H9 (cell line): ENCODE measurements around the gene MRPL55. TPM values are rescaled to one million over a fixed set of nuclear protein-coding genes. Genes with fewer than 3 reads are reported as not detected.

ENCODE experiments used
- DNase-seq: peaks from one replicate; pipeline ENCODE4 v3.0.0-alpha.2; 2017
- H2AFZ ChIP-seq: one replicate; pipeline ENCODE4 v1.6.1; 2013; ENCODE audit warnings: mild to moderate bottlenecking, low read length, control low read depth, moderate library complexity
- H2AK5ac ChIP-seq: 2 replicates; pipeline ENCODE4 v1.6.1; 2013; ENCODE audit warnings: low read length, control low read depth, mixed read lengths; ENCODE audit not compliant: insufficient read length
- H2BK120ac ChIP-seq: one replicate; pipeline ENCODE4 v1.6.1; 2013; ENCODE audit warnings: low read depth, mild to moderate bottlenecking, low read length, control low read depth, inconsistent platforms; ENCODE audit not compliant: poor library complexity, severe bottlenecking
- H2BK12ac ChIP-seq: 2 replicates; pipeline ENCODE4 v1.6.1; 2013; ENCODE audit warnings: low read length, control low read depth, mixed read lengths, low read depth; ENCODE audit not compliant: insufficient read length
- H2BK15ac ChIP-seq: 2 replicates; pipeline ENCODE4 v1.6.1; 2013; ENCODE audit warnings: low read depth, low read length, control low read depth
- H2BK20ac ChIP-seq: one replicate; pipeline ENCODE4 v1.6.1; 2013; ENCODE audit warnings: low read depth, mild to moderate bottlenecking, low read length, control low read depth, inconsistent platforms; ENCODE audit not compliant: poor library complexity, severe bottlenecking
- H2BK5ac ChIP-seq: 2 replicates; pipeline ENCODE4 v1.6.1; 2013; ENCODE audit warnings: low read length, control low read depth, mixed read lengths; ENCODE audit not compliant: insufficient read length
- H3K14ac ChIP-seq: 2 replicates; pipeline ENCODE4 v1.6.1; 2013; ENCODE audit warnings: low read length, control low read depth; ENCODE audit not compliant: insufficient read depth
- H3K18ac ChIP-seq: 2 replicates; pipeline ENCODE4 v1.6.1; 2013; ENCODE audit warnings: low read depth, mild to moderate bottlenecking, mixed read lengths, low read length, control low read depth; ENCODE audit not compliant: insufficient read length
- H3K23ac ChIP-seq: 2 replicates; pipeline ENCODE4 v1.6.1; 2013; ENCODE audit warnings: low read length, control low read depth, mixed read lengths, low read depth; ENCODE audit not compliant: insufficient read length
- H3K23me2 ChIP-seq: 2 replicates; pipeline ENCODE4 v1.6.1; 2013; ENCODE audit warnings: low read depth, mild to moderate bottlenecking, mixed read lengths, low read length, control low read depth; ENCODE audit not compliant: insufficient read length, poor library complexity, severe bottlenecking
- H3K27ac ChIP-seq: 2 replicates; pipeline ENCODE4 v1.5.1; 2013; ENCODE audit warnings: low read length, control low read depth, mixed read lengths, low read depth; ENCODE audit not compliant: insufficient read length
- H3K27me3 ChIP-seq: 2 replicates; pipeline ENCODE4 v1.6.1; 2013; ENCODE audit warnings: low read length, control low read depth, inconsistent platforms; ENCODE audit not compliant: insufficient read depth
- H3K4ac ChIP-seq: 2 replicates; pipeline ENCODE4 v1.6.1; 2013; ENCODE audit warnings: low read depth, mild to moderate bottlenecking, control low read depth, inconsistent platforms, low read length, moderate library complexity
- H3K4me1 ChIP-seq: 2 replicates; pipeline ENCODE4 v1.6.1; 2013; ENCODE audit warnings: low read length, control low read depth, inconsistent platforms; ENCODE audit not compliant: insufficient read depth
- H3K4me2 ChIP-seq: 2 replicates; pipeline ENCODE4 v1.6.1; 2013; ENCODE audit warnings: low read length, control low read depth, mixed read lengths; ENCODE audit not compliant: insufficient read length, insufficient read depth
- H3K56ac ChIP-seq: 2 replicates; pipeline ENCODE4 v1.6.1; 2013; ENCODE audit warnings: low read depth, mild to moderate bottlenecking, mixed read lengths, low read length, control low read depth; ENCODE audit not compliant: insufficient read length
- H3K79me1 ChIP-seq: 2 replicates; pipeline ENCODE4 v1.6.1; 2013; ENCODE audit warnings: low read depth, mild to moderate bottlenecking, moderate library complexity, low read length, control low read depth, inconsistent platforms; ENCODE audit not compliant: insufficient read depth, poor library complexity, severe bottlenecking
- H3K79me2 ChIP-seq: 2 replicates; pipeline ENCODE4 v1.6.1; 2013; ENCODE audit warnings: low read length, control low read depth, inconsistent platforms; ENCODE audit not compliant: insufficient read depth
- H3K9ac ChIP-seq: 2 replicates; pipeline ENCODE4 v1.6.1; 2013; ENCODE audit warnings: low read length, control low read depth, mixed read lengths; ENCODE audit not compliant: insufficient read length; ENCODE audit errors: extremely low read depth
- H3K9me3 ChIP-seq: one replicate; pipeline ENCODE4 v1.6.1; 2013; ENCODE audit warnings: low read depth, low read length, inconsistent platforms; ENCODE audit not compliant: control insufficient read depth
- H3T11ph ChIP-seq: one replicate; pipeline ENCODE4 v1.6.1; 2013; ENCODE audit warnings: mild to moderate bottlenecking, low read length, control low read depth, inconsistent platforms
- H4K20me1 ChIP-seq: one replicate; pipeline ENCODE4 v1.6.1; 2013; ENCODE audit not compliant: control insufficient read depth, insufficient read length, insufficient read depth
- H4K5ac ChIP-seq: 2 replicates; pipeline ENCODE4 v1.6.1; 2013; ENCODE audit warnings: low read depth, mild to moderate bottlenecking, mixed read lengths, low read length, control low read depth; ENCODE audit not compliant: insufficient read length
- H4K8ac ChIP-seq: replicated peaks from 2 replicates; pipeline ENCODE4 v1.6.1; 2013; ENCODE audit warnings: low read length, control low read depth, mixed read lengths, low read depth; ENCODE audit not compliant: insufficient read length
- H4K91ac ChIP-seq: 2 replicates; pipeline ENCODE4 v1.6.1; 2013; ENCODE audit warnings: low read depth, mild to moderate bottlenecking, moderate library complexity, mixed read lengths, low read length, control low read depth; ENCODE audit not compliant: insufficient read length
- H3K27ac Mint-ChIP-seq, 3 experiments: 2 replicates in 2 of 3; 3 replicates in 1 of 3; pipeline ENCODE4 v1.8.0; 2020 to 2021; ENCODE audit warnings: mixed read lengths in 3 of 3, mild to moderate bottlenecking in 1 of 3, moderate library complexity in 1 of 3
- H3K27me3 Mint-ChIP-seq: 2 replicates; pipeline ENCODE4 v1.8.0; 2021; ENCODE audit warnings: low read depth, mild to moderate bottlenecking, moderate library complexity, mixed read lengths
- H3K36me3 Mint-ChIP-seq, 3 experiments: 2 replicates in 2 of 3; 3 replicates in 1 of 3; pipeline ENCODE4 v1.8.0; 2020 to 2021; ENCODE audit warnings: low read depth in 3 of 3, mixed read lengths in 3 of 3; ENCODE audit not compliant: insufficient read depth in 1 of 3
- H3K4me1 Mint-ChIP-seq, 2 experiments: 2 replicates each; pipeline ENCODE4 v1.8.0; 2020; ENCODE audit warnings: mixed read lengths in 2 of 2
- H3K4me3 Mint-ChIP-seq, 2 experiments: 2 replicates in 1 of 2; 3 replicates in 1 of 2; pipeline ENCODE4 v1.8.0; 2020 to 2021; ENCODE audit warnings: mild to moderate bottlenecking in 2 of 2, mixed read lengths in 2 of 2, moderate library complexity in 1 of 2
- H3K9me3 Mint-ChIP-seq, 2 experiments: 2 replicates in 1 of 2; 3 replicates in 1 of 2; pipeline ENCODE4 v1.8.0; 2020; ENCODE audit warnings: mild to moderate bottlenecking in 2 of 2, mixed read lengths in 2 of 2, moderate library complexity in 1 of 2
- CTCF ChIP-seq: fragments of 200-600 bp; sonication (generic); conservative IDR thresholded peaks from 3 replicates; pipeline ENCODE4 v1.8.0; 2021; ENCODE audit warnings: antibody characterized with exemption, mild to moderate bottlenecking
- WGBS: extraction: QIAGEN DNeasy Blood & Tissue Kit; methylation state at CpG from one replicate; pipeline ENCODE4 v1.1.7; 2013; ENCODE audit warnings: missing lambda C conversion rate, low lambda C conversion rate, mixed read lengths; ENCODE audit not compliant: insufficient read length; ENCODE audit errors: extremely low coverage; 5-methylcytosine and 5-hydroxymethylcytosine counted together
- total RNA-seq: library from RNA; stranded (reverse); gene quantifications from 2 replicates; pipeline ENCODE4 v1.2.1, GENCODE V29; 2021

Gene MRPL55
- total RNA-seq, 1 experiment from 2014 or later = 62.3 TPM

GRCh38 chr1:228062085-228062791 lies 46.9 kb downstream of the MRPL55 start:
- Histone ChIP-seq H3K9me3 (no peaks in the 10 kb centered on the region), H4K8ac (no peak overlapping the region), H3K23ac (no peak overlapping the region), H2BK12ac (no peak overlapping the region), H3T11ph (no peak overlapping the region), H2AK5ac (no peak overlapping the region), H2BK120ac (no peak overlapping the region), H4K91ac (no peak overlapping the region), H3K4ac (no peak overlapping the region), H3K27ac (no peak overlapping the region), H3K56ac (no peak overlapping the region), H3K79me1 (no peaks in the 10 kb centered on the region), H3K14ac (no peak overlapping the region), H3K27me3 (peaks cover 42% of the 10 kb centered on the region), H3K4me2 (no peak overlapping the region), H4K5ac (no peak overlapping the region), H2BK15ac (no peak overlapping the region), H3K79me2 (no peaks in the 10 kb centered on the region), H2AFZ (no peak overlapping the region), H3K4me1 (no peaks in the 10 kb centered on the region), H2BK20ac (no peak overlapping the region), H2BK5ac (no peak overlapping the region), H3K18ac (no peak overlapping the region), H3K23me2 (peaks cover 19% of the 10 kb centered on the region), H3K9ac (no peak overlapping the region), H4K20me1 (no peaks in the 10 kb centered on the region)
- TF ChIP-seq CTCF = no peak
- Mint-ChIP-seq H3K4me1 (peaks cover 5 to 7% of the 10 kb centered on the region in 2 experiments; a peak in 3 of 4 replicates), H3K36me3 (no peaks in the 10 kb centered on the region; a peak in 1 of 7 replicates), H3K4me3 (no peak overlapping the region), H3K27me3 (peaks cover 96% of the 10 kb centered on the region), H3K27ac (no peak overlapping the region), H3K9me3 (peaks cover 2 to 6% of the 10 kb centered on the region in 2 experiments; a peak in 3 of 5 replicates)
- WGBS = no CpG with 5 or more reads among the region's 9 CpGs
- DNase-seq = no peak
